Chondrocyte (in vitro differentiated cells): ENCODE measurements around the gene SUMF2. TPM values are rescaled to one million over a fixed set of nuclear protein-coding genes. Genes with fewer than 3 reads are reported as not detected.
A peak's percentile ranks its signal among the peaks of the same experiment; 100 is the strongest.
"Not testable (repeated sequence)": the region's sequence is repeated elsewhere in the genome, so short reads cannot be mapped to it uniquely, and the experiment has no call there.

ENCODE experiments used
- DNase-seq: peaks from one replicate; pipeline ENCODE4 v3.0.0; 2021; ENCODE audit warnings: mixed read lengths, low spot score
- H3K27ac Mint-ChIP-seq: one replicate; pipeline ENCODE4 v1.8.0; 2021; ENCODE audit warnings: mild to moderate bottlenecking, moderate library complexity, mixed read lengths; ENCODE audit not compliant: unreplicated experiment
- H3K27me3 Mint-ChIP-seq: 2 replicates; pipeline ENCODE4 v1.8.0; 2021; ENCODE audit warnings: low read depth, mixed read lengths
- H3K36me3 Mint-ChIP-seq: 2 replicates; pipeline ENCODE4 v1.8.0; 2021; ENCODE audit warnings: low read depth, mixed read lengths
- H3K4me1 Mint-ChIP-seq: 2 replicates; pipeline ENCODE4 v1.8.0; 2021; ENCODE audit warnings: low read depth, mild to moderate bottlenecking, mixed read lengths
- H3K4me3 Mint-ChIP-seq: one replicate; pipeline ENCODE4 v1.8.0; 2021; ENCODE audit warnings: mild to moderate bottlenecking, moderate library complexity, mixed read lengths; ENCODE audit not compliant: unreplicated experiment
- H3K9me3 Mint-ChIP-seq: 2 replicates; pipeline ENCODE4 v1.8.0; 2021; ENCODE audit warnings: low read depth, mixed read lengths
- total RNA-seq: library from RNA; stranded (reverse); gene quantifications from 3 replicates; pipeline ENCODE4 v1.2.1, GENCODE V29; 2021
- TF ChIP-seq, protein P1 (sequence below): fragments of 200-600 bp; sonication (generic); IDR thresholded peaks from 2 replicates; pipeline ENCODE4 v1.5.0; 2021; ENCODE audit warnings: antibody characterized with exemption, mild to moderate bottlenecking, moderate library complexity

SUMF2 gene
- total RNA-seq, 1 donor from 2014 or later = 158 TPM

DNA sequence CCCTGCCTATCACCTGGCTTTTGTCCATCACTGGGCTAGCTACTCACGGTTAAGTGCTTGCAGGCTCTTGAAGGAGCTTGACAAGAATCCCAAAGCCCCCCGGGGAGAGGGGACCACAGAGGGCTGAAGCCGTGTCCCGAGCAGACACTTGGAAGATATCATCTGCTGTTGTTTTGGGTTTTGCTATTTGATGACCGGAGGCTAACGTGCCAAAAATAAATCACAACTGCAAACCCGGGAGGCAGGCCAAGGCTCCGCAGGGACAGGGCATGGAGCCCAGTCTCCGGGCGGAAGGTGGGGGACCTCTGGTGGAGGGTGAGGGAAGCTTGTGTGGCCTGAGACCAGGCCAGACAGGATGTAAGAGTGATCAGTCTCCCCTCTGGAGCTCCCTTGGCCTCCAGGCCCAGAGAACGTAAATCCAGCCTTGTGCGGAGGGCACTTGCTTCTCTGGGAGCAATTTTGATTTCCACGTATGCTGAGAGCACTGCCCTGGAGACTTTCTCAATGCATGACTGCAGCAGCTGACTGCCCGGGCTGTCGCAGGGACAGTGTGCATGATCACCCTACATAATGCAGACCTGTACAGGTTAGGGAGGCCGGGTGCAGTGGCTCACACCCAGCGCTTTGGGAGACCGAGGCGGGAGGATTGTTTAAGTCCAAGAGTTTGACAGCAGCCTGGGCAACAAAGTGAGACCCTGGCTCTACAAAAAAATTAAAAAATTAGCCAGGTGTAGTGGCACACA lies 28.9 kb downstream of the SUMF2 start, which contains the start of gene PHKG1:
Gene PHKG1, minus strand, starts transcription at position 164 of the 743 bp plus-strand sequence. CDS start 4,011 bp downstream, outside the sequence.
- Mint-ChIP-seq H3K27ac (peak within 1 kb of the TSS; percentile 57), H3K4me3 (no peak within 1 kb of the TSS), H3K4me1 (peaks cover 22% of the 10 kb centered on the region), H3K27me3 (no peaks in the 10 kb centered on the region), H3K9me3 (no peaks in the 10 kb centered on the region), H3K36me3 (peaks cover 3% of the 10 kb centered on the region)
- TF ChIP-seq, protein P1, sequence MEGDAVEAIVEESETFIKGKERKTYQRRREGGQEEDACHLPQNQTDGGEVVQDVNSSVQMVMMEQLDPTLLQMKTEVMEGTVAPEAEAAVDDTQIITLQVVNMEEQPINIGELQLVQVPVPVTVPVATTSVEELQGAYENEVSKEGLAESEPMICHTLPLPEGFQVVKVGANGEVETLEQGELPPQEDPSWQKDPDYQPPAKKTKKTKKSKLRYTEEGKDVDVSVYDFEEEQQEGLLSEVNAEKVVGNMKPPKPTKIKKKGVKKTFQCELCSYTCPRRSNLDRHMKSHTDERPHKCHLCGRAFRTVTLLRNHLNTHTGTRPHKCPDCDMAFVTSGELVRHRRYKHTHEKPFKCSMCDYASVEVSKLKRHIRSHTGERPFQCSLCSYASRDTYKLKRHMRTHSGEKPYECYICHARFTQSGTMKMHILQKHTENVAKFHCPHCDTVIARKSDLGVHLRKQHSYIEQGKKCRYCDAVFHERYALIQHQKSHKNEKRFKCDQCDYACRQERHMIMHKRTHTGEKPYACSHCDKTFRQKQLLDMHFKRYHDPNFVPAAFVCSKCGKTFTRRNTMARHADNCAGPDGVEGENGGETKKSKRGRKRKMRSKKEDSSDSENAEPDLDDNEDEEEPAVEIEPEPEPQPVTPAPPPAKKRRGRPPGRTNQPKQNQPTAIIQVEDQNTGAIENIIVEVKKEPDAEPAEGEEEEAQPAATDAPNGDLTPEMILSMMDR = peak; percentile 77
- DNase-seq = no peak

- H3K27me3 Mint-ChIP-seq = no peaks in the 10 kb centered on the region
- DNase-seq = peak; percentile 9
- no peaks in the 10 kb centered on the region for H3K9me3 Mint-ChIP-seq
- H3K4me1 Mint-ChIP-seq = peaks cover 9% of the 10 kb centered on the region
- H3K27ac Mint-ChIP-seq = no peak overlapping the region
- H3K4me3 Mint-ChIP-seq = no peak overlapping the region
- H3K36me3 Mint-ChIP-seq = peaks cover 2% of the 10 kb centered on the region
- TF ChIP-seq, protein P1 = no peak
These were observed 33.6 kb downstream of the SUMF2 start for GRCh38 chr7:56097700-56098099.

- DNase-seq = peak; percentile 32
- not testable (repeated sequence) for H3K4me1 Mint-ChIP-seq, H3K9me3 Mint-ChIP-seq, H3K36me3 Mint-ChIP-seq, H3K27ac Mint-ChIP-seq, H3K4me3 Mint-ChIP-seq, H3K27me3 Mint-ChIP-seq
These were observed 34.3 kb downstream of the SUMF2 start for GRCh38 chr7:56098187-56099008.

GRCh38 chr7:56099653-56100052 lies 35.6 kb downstream of the SUMF2 start:
- H3K4me3 Mint-ChIP-seq = no peak overlapping the region
- no peak overlapping the region for H3K27ac Mint-ChIP-seq
- H3K36me3 Mint-ChIP-seq = peaks cover 6% of the 10 kb centered on the region
- H3K4me1 Mint-ChIP-seq = peaks cover 3% of the 10 kb centered on the region
- H3K9me3 Mint-ChIP-seq = no peaks in the 10 kb centered on the region
- no peaks in the 10 kb centered on the region for H3K27me3 Mint-ChIP-seq
- DNase-seq = peak; percentile 8
- TF ChIP-seq, protein P1 = no peak

DNA sequence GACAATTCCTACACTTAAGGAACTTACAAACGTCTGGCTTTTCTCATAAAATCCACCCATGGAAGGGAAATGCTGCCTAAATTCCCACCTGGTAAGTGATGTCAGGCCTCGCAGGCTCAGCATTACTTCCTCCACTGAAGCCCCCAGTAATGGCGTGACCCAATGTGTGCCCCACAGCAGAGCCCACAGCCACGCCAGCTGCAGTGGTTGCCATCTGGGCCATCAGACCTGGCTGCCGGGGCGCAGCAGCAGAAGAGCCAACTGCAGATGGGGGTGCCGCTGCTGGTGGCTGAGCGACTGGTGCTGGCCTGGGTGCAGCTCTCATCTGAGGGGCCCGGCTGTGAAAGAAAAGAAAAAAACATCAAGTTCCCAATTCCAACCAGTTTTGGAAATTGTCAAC lies 40.1 kb downstream of the SUMF2 start:
- H3K9me3 Mint-ChIP-seq, H3K27ac Mint-ChIP-seq, H3K4me3 Mint-ChIP-seq, H3K36me3 Mint-ChIP-seq, H3K27me3 Mint-ChIP-seq: not testable (repeated sequence)
- DNase-seq = peak; percentile 17
- H3K4me1 Mint-ChIP-seq = peaks cover 13% of the 10 kb centered on the region

- Mint-ChIP-seq H3K27ac (peak overlapping the region; percentile 94), H3K9me3 (peaks cover 2% of the 10 kb centered on the region), H3K4me3 (peak overlapping the region; percentile 86), H3K36me3 (peaks cover 5% of the 10 kb centered on the region), H3K4me1 (peaks cover 13% of the 10 kb centered on the region), H3K27me3 (no peaks in the 10 kb centered on the region)
- DNase-seq = peak; percentile 12
- TF ChIP-seq, protein P1 = no peak
These were observed 41.4 kb downstream of the SUMF2 start for GRCh38 chr7:56105508-56105907.
